Measurements from ENCODE around the gene LPAR5. TPM values are rescaled to one million over a fixed set of nuclear protein-coding genes. Genes with fewer than 3 reads are reported as not detected.

Gene LPAR5
- total RNA-seq, 1 experiment from 2014 or later, result 14.8 TPM

- no peak overlapping the region for H3K4me3 ChIP-seq
- H3K79me2 ChIP-seq (ENCODE audit: low read depth), result no peaks in the 10 kb centered on the region
- POLR2A ChIA-PET (ENCODE audit: unreplicated experiment), result interaction anchor here (0.5 kb wide), 1 partner anchor 262 kb away, joined by 4 read pairs; no protein-coding TSS in a partner anchor
- H3K27ac ChIP-seq, result no peak overlapping the region
- peaks cover 7% of the 10 kb centered on the region; the same call in 1 of the 2 replicates for H3F3A ChIP-seq (ENCODE audit: insufficient read depth, low read depth)
- H2AFZ ChIP-seq, result no peak overlapping the region
- H3K4me1 ChIP-seq (replicated peaks; ENCODE audit: insufficient read depth), result no peaks in the 10 kb centered on the region
- no peaks in the 10 kb centered on the region for H4K20me1 ChIP-seq (ENCODE audit: insufficient read depth)
- no peaks in the 10 kb centered on the region for H3K9me2 ChIP-seq (ENCODE audit: insufficient read depth)
- 0 out of 2 replicates have a peak, but pooled peaks cover under 1% of the 10 kb centered on the region for H3K36me3 ChIP-seq (ENCODE audit: low read depth)
- DNase-seq, result no peak
- BruUV-seq (replicated peaks), result no TSS peak
- TF ChIP-seq EZH2 (IDR thresholded peaks at IDR 0.05; ENCODE audit: low read depth), result no peak
- TF ChIP-seq CTCF (conservative IDR thresholded peaks at IDR 0.05), result no peak
- H3K27me3 ChIP-seq (ENCODE audit: insufficient read depth, low read depth), result no peaks in the 10 kb centered on the region; the same call in 1 of the 2 replicates
- CTCF ChIA-PET, result no interaction called here
- H3K4me2 ChIP-seq, result no peak overlapping the region
- intact Hi-C loops (cut with micrococcal nuclease; ENCODE audit: unreplicated experiment), result no loop called here
- H3K9me3 ChIP-seq (ENCODE audit: insufficient read depth, low read depth), result peaks cover 8% of the 10 kb centered on the region; the same call in 1 of the 2 replicates
Measured at GRCh38 chr12:6644903-6645302, 9.1 kb upstream of the LPAR5 start.

DNA sequence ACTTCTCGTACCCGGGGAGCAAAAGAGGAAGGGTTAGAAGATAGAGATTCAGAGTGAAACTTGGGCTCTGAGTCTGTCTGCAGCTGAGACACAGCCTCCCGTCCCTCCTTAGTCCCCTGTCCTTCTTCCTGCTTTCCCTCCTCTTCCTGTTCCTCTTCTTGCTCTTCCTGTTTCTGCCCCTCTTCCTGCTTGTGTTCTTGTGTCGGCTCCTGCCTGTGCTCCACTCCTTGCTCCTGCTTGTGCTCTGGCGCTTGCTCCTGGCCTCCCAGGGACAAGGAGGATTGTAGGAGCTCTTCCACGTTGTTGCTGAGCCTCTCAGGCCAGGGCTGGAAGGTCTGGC, 8.5 kb upstream of the LPAR5 start:
- ChIA-PET POLR2A (ENCODE audit: unreplicated experiment) (no interaction called here), CTCF (no interaction called here)
- H3K36me3 ChIP-seq (ENCODE audit: low read depth), result no peaks in the 10 kb centered on the region

GRCh38 chr12:6643569-6644256, 8.0 kb upstream of the LPAR5 start:
- intact Hi-C loops (cut with micrococcal nuclease; ENCODE audit: unreplicated experiment), result no loop called here
- no peak for DNase-seq
- H3K4me3 ChIP-seq, result no peak overlapping the region
- POLR2A ChIA-PET (ENCODE audit: unreplicated experiment), result no interaction called here
- no peaks in the 10 kb centered on the region for H3K36me3 ChIP-seq (ENCODE audit: low read depth)
- H2AFZ ChIP-seq, result no peak overlapping the region
- peaks cover 4% of the 10 kb centered on the region; the same call in 1 of the 2 replicates for H3F3A ChIP-seq (ENCODE audit: insufficient read depth, low read depth)
- H3K27ac ChIP-seq, result no peak overlapping the region
- TF ChIP-seq CTCF (conservative IDR thresholded peaks at IDR 0.05) (no peak), EZH2 (IDR thresholded peaks at IDR 0.05; ENCODE audit: low read depth) (no peak)
- H3K9me2 ChIP-seq (ENCODE audit: insufficient read depth), result no peaks in the 10 kb centered on the region
- no TSS peak for BruUV-seq (replicated peaks)
- peaks cover 8% of the 10 kb centered on the region; the same call in 1 of the 2 replicates for H3K9me3 ChIP-seq (ENCODE audit: insufficient read depth, low read depth)
- no peaks in the 10 kb centered on the region for H4K20me1 ChIP-seq (ENCODE audit: insufficient read depth)
- CTCF ChIA-PET, result no interaction called here
- no peaks in the 10 kb centered on the region for H3K79me2 ChIP-seq (ENCODE audit: low read depth)
- no peaks in the 10 kb centered on the region for H3K4me1 ChIP-seq (replicated peaks; ENCODE audit: insufficient read depth)
- no peak overlapping the region for H3K4me2 ChIP-seq
- H3K27me3 ChIP-seq (ENCODE audit: insufficient read depth, low read depth), result no peaks in the 10 kb centered on the region; the same call in 1 of the 2 replicates

More for the DNA sequence above, 8.5 kb upstream of the LPAR5 start:
- no peak for DNase-seq
- Histone ChIP-seq H4K20me1 (ENCODE audit: insufficient read depth) (no peaks in the 10 kb centered on the region), H3K4me2 (no peak overlapping the region), H3K9me2 (ENCODE audit: insufficient read depth) (no peaks in the 10 kb centered on the region), H3K9me3 (ENCODE audit: insufficient read depth, low read depth) (peaks cover 8% of the 10 kb centered on the region; the same call in 1 of the 2 replicates), H3K27me3 (ENCODE audit: insufficient read depth, low read depth) (no peaks in the 10 kb centered on the region; the same call in 1 of the 2 replicates), H2AFZ (no peak overlapping the region), H3K79me2 (ENCODE audit: low read depth) (no peaks in the 10 kb centered on the region), H3K27ac (no peak overlapping the region), H3K4me1 (replicated peaks; ENCODE audit: insufficient read depth) (no peaks in the 10 kb centered on the region), H3K4me3 (no peak overlapping the region), H3F3A (ENCODE audit: insufficient read depth, low read depth) (peaks cover 7% of the 10 kb centered on the region; the same call in 1 of the 2 replicates)
- intact Hi-C loops (cut with micrococcal nuclease; ENCODE audit: unreplicated experiment), result no loop called here
- BruUV-seq (replicated peaks), result no TSS peak
- TF ChIP-seq EZH2 (IDR thresholded peaks at IDR 0.05; ENCODE audit: low read depth) (no peak), CTCF (conservative IDR thresholded peaks at IDR 0.05) (no peak)

Measured in PC-9 (cell line).